Osteocyte (in vitro differentiated cells): ENCODE results near the gene ABRAXAS1. TPM values are rescaled to one million over a fixed set of nuclear protein-coding genes. Genes with fewer than 3 reads are reported as not detected.
A peak's percentile ranks its signal among the peaks of the same experiment; 100 is the strongest.

Source experiments
- DNase-seq: peaks from one replicate; pipeline ENCODE4 v3.0.0; 2021; ENCODE audit warnings: mixed read lengths; ENCODE audit not compliant: unreplicated experiment; ENCODE audit errors: extremely low spot score
- H3K27ac Mint-ChIP-seq: one replicate; pipeline ENCODE4 v1.8.0; 2021; ENCODE audit warnings: mild to moderate bottlenecking, mixed read lengths; ENCODE audit not compliant: unreplicated experiment
- H3K27me3 Mint-ChIP-seq: one replicate; pipeline ENCODE4 v1.8.0; 2021; ENCODE audit warnings: mixed read lengths; ENCODE audit not compliant: unreplicated experiment
- H3K36me3 Mint-ChIP-seq: one replicate; pipeline ENCODE4 v1.8.0; 2021; ENCODE audit warnings: mixed read lengths; ENCODE audit not compliant: unreplicated experiment
- H3K4me1 Mint-ChIP-seq: one replicate; pipeline ENCODE4 v1.8.0; 2021; ENCODE audit warnings: mixed read lengths; ENCODE audit not compliant: unreplicated experiment
- H3K4me3 Mint-ChIP-seq: one replicate; pipeline ENCODE4 v1.8.0; 2021; ENCODE audit warnings: mild to moderate bottlenecking, moderate library complexity, mixed read lengths; ENCODE audit not compliant: unreplicated experiment
- H3K9me3 Mint-ChIP-seq: one replicate; pipeline ENCODE4 v1.8.0; 2021; ENCODE audit warnings: mixed read lengths; ENCODE audit not compliant: unreplicated experiment
- CTCF ChIP-seq: fragments of 200-600 bp; sonication (generic); IDR thresholded peaks from 2 replicates; pipeline ENCODE4 v1.5.0; 2021; ENCODE audit warnings: antibody characterized with exemption, mild to moderate bottlenecking, moderate library complexity
- long read RNA-seq: library from polyadenylated mRNA; unstranded; transcript quantifications from one replicate; pipeline ENCODE4 v2.0.0, GENCODE V29; 2021
- total RNA-seq: library from RNA; stranded (reverse); gene quantifications from 2 replicates; pipeline ENCODE4 v1.2.1, GENCODE V29; 2021

The ABRAXAS1 gene
- total RNA-seq: 18.4 and 19.7 TPM in 2 replicates
- long read RNA-seq, full-length matches to known transcripts: 160 of 264 reads
- long read RNA-seq, partial matches to known transcripts: 20 of 264 reads
- long read RNA-seq, other reads (novel, unspliced or antisense): 84 of 264 reads

DNA sequence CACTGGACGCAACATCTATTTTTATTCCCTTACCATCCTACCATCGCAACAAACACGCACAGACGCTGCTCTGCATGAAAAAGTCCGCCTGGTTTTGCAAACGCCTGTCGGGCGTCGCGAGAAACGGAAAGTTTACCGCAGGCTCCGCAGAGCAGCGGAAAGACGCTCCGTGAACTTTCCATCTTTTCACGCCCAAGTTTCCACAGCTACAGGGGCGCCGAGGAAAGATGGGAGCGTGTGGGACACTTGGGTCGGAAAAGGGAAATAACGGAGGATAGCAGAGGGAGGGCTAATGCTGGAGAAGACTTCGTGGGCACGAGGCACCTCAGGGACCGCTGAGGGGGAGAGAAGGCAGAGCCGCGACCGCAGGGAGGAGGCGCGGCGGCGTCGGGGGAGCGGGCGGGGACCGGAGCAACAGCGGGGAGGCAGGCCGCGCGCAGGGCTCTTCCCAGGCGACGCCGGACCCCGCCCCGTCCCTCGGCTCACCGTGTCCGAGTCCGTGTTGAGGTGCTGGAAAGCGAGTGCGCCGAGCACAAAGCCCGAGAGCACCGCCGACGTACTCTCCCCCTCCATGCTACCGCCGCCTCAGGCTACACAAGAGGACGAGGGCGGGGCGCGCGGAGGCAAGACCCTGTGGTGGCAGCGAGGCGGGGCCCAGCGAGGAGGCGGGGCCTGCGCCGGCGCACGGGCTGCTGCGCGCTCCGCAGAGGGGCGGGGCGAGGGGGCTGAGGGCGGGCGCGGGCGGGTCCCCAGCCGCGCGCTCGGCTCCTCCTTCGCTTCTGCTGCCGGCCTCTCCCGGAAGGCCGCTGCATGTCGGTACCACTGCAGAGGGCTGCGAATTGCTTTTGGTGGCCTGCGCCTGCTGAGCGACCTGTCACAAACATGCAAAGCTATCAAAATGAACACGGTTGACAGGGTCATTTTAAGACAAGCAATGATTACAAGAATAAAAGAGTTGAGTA, at the start of gene ABRAXAS1:
TSS of gene ABRAXAS1 (minus strand) at position 601 of the 962 bp plus-strand sequence. CDS start at position 573, 28 bp downstream.
- H3K36me3 Mint-ChIP-seq: peaks cover 3% of the 10 kb centered on the region
- DNase-seq: peak; percentile 98
- peaks cover 14% of the 10 kb centered on the region for H3K4me1 Mint-ChIP-seq
- TF ChIP-seq CTCF: no peak
- peak within 1 kb of the TSS; percentile 97 for H3K4me3 Mint-ChIP-seq
- H3K27me3 Mint-ChIP-seq: peaks cover 1% of the 10 kb centered on the region
- H3K9me3 Mint-ChIP-seq: no peaks in the 10 kb centered on the region
- H3K27ac Mint-ChIP-seq: peak within 1 kb of the TSS; percentile 97

GRCh38 chr4:83527671-83528070, 42.8 kb upstream of the ABRAXAS1 start:
- Mint-ChIP-seq H3K4me1 (no peaks in the 10 kb centered on the region), H3K9me3 (peaks cover 5% of the 10 kb centered on the region), H3K4me3 (no peak overlapping the region), H3K27me3 (peaks cover 24% of the 10 kb centered on the region), H3K27ac (no peak overlapping the region), H3K36me3 (no peaks in the 10 kb centered on the region)
- no peak for TF ChIP-seq CTCF
- DNase-seq: no peak

DNA sequence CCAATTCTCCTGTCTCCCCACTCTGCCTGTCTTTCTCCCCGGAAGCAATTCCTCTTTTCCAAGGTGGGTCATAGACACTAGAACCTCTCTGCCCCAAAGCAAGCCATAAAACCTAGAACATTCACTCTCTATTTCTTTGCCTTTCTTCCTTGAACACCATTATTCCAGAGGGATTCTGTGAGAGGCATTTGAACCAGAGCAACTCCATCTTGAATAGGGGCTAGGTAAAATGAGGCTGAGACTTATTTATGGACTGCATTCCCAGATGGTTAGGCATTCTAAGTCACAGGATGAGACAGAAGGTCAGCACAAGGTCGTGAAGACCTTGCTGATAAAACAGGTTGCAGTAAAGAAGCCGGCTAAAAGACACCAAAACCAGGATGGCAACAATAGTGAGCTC, 37.3 kb upstream of the ABRAXAS1 start:
- Mint-ChIP-seq H3K27ac (no peak overlapping the region), H3K9me3 (peaks cover 5% of the 10 kb centered on the region), H3K4me1 (no peaks in the 10 kb centered on the region), H3K4me3 (no peak overlapping the region), H3K36me3 (no peaks in the 10 kb centered on the region), H3K27me3 (peaks cover 19% of the 10 kb centered on the region)
- TF ChIP-seq CTCF: no peak
- no peak for DNase-seq

DNA sequence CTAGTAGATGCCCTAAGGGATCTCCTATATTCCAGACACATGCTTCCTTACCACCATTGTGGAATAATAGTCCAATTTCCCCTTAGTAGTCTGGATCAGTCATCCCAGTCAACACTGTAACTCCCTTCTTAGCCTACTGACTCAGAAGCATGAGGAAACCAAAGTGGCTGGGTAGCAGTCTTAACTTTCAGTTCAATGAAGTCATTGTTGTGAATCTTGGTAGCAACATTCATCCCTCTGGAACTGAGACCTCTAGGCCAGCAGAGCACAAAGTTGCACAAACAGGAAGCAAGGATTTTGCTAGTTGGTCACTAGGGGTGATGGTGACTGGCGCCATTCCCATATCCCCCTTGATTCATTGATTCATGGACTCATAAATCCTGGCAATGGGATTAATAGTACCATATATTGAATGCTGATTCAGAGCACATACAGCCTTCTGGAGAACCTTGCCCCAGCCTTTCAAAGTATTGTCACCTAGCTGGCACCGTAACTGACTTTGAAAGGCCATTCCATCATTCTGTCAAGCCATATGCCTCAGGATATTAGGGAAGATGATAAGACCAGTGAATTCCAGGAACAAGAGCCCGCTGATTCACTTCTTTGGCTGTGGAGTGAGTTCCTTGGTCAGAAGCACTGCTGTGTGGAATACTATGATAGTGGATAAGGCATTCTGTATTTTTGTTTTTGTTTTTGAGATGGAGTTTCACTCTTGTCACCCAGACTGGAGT, 31.3 kb upstream of the ABRAXAS1 start:
- Mint-ChIP-seq H3K27ac (no peak overlapping the region), H3K9me3 (no peaks in the 10 kb centered on the region), H3K36me3 (no peaks in the 10 kb centered on the region), H3K4me1 (no peaks in the 10 kb centered on the region), H3K27me3 (peaks cover 13% of the 10 kb centered on the region), H3K4me3 (no peak overlapping the region)
- no peak for TF ChIP-seq CTCF
- DNase-seq: no peak

DNA sequence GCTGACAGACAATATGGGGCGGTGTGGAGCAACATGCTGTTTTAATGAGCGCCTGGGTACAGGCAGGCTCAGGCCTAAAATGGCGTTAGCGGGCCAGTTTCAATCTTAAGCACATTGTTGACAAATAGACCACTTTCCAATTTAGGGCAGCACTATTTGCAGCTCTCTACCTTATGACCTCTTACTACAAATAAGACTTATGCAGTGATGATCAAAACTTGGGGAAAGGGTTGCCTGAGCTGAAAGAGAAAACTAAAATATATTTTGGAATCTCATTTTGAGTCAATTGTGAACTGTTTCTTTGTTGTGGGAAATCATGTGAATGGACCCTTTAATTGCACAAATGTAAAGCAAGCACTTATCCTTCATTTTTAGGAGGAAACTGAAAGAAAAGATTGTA, 25.5 kb upstream of the ABRAXAS1 start:
- no peak for DNase-seq
- H3K27ac Mint-ChIP-seq: no peak overlapping the region
- TF ChIP-seq CTCF: no peak
- no peak overlapping the region for H3K4me3 Mint-ChIP-seq
- H3K4me1 Mint-ChIP-seq: no peaks in the 10 kb centered on the region
- no peaks in the 10 kb centered on the region for H3K27me3 Mint-ChIP-seq
- no peaks in the 10 kb centered on the region for H3K9me3 Mint-ChIP-seq
- no peaks in the 10 kb centered on the region for H3K36me3 Mint-ChIP-seq
